HG03280 (cell line): Measurements from ENCODE around the gene WDR6.
"Not testable (repeated sequence)": the region's sequence is repeated elsewhere in the genome, so short reads cannot be mapped to it uniquely, and the experiment has no call there.

Experiments used
- ATAC-seq: cut with Tn5 transposase; IDR thresholded peaks from one replicate; pipeline ENCODE4 v1.9.1; 2021; ENCODE audit warnings: mild to moderate bottlenecking, moderate library complexity; ENCODE audit not compliant: unreplicated experiment

Gene WDR6

GRCh38 chr3:48990636-48991469, 16.3 kb upstream of the WDR6 start:
- peak; percentile 18 for ATAC-seq

- no peak for ATAC-seq
Measured at GRCh38 chr3:48991851-48992545, 15.2 kb upstream of the WDR6 start.

GRCh38 chr3:48993834-48994233, 13.4 kb upstream of the WDR6 start:
- no peak for ATAC-seq

- no peak for ATAC-seq
Measured at GRCh38 chr3:48996640-48997039, 10.6 kb upstream of the WDR6 start.

GRCh38 chr3:48997102-48997635, 10.0 kb upstream of the WDR6 start:
- no peak for ATAC-seq

- ATAC-seq = no peak
Measured at GRCh38 chr3:48997714-48998637, 9.2 kb upstream of the WDR6 start.

- no peak for ATAC-seq
Measured at GRCh38 chr3:48999085-48999858, 7.9 kb upstream of the WDR6 start.

GRCh38 chr3:49001155-49001554, 6.0 kb upstream of the WDR6 start:
- ATAC-seq = no peak

- no peak for ATAC-seq
Measured at GRCh38 chr3:49004352-49005302, 2.6 kb upstream of the WDR6 start.

GRCh38 chr3:49005303-49005680, 1.9 kb upstream of the WDR6 start:
- no peak for ATAC-seq

GRCh38 chr3:49005998-49006397, 1.2 kb upstream of the WDR6 start:
- ATAC-seq = no peak

GRCh38 chr3:49006408-49007067, 653 bp upstream of the WDR6 start:
- no peak for ATAC-seq

GRCh38 chr3:49007771-49008528, 759 bp downstream of the WDR6 start:
- ATAC-seq = peak; percentile 48

- not testable (repeated sequence) for ATAC-seq
Measured at GRCh38 chr3:49008627-49009026, 1.4 kb downstream of the WDR6 start.

- no peak for ATAC-seq
Measured at GRCh38 chr3:49009396-49009795, 2.2 kb downstream of the WDR6 start.

- ATAC-seq = no peak
Measured at GRCh38 chr3:49012441-49013017, 5.3 kb downstream of the WDR6 start.

- no peak for ATAC-seq
Measured at GRCh38 chr3:49013113-49013737, 6.0 kb downstream of the WDR6 start.
